T-cell (primary cell): ENCODE results near the gene WFIKKN2. TPM values are rescaled to one million over a fixed set of nuclear protein-coding genes. Genes with fewer than 3 reads are reported as not detected.
"Not testable (repeated sequence)": the region's sequence is repeated elsewhere in the genome, so short reads cannot be mapped to it uniquely, and the experiment has no call there.

ENCODE experiments used
- ATAC-seq, 4 experiments: fragments of 200-7000 bp in 3 of 4; fragments of 150-1000 bp in 1 of 4; cut with Tn5 transposase; replicated peaks in 1 of 4; 1 replicate in 3 of 4; 2 replicates in 1 of 4; pipeline ENCODE4 v1.10.0; 2021; ENCODE audit warnings: moderate library complexity in 3 of 4, mild to moderate bottlenecking in 2 of 4, moderate number of reproducible peaks in 1 of 4
- CTCF ChIA-PET, 2 donors: fragments of 300-600 bp; sonication (Branson Sonifier 250); formaldehyde crosslinking; loops; one replicate each; lab custom pipeline; 2022; ENCODE audit warnings: antibody characterized with exemption in 2 of 2; lab: Charles Lee
- POLR2A ChIA-PET, 2 donors: fragments of 300-600 bp; sonication (Branson Sonifier 250); formaldehyde crosslinking; loops; one replicate each; lab custom pipeline; 2022; ENCODE audit warnings: antibody characterized with exemption in 2 of 2; lab: Charles Lee
- DNase-seq, 35 experiments: peaks; one replicate each; pipeline versions ENCODE4 v3.0.0 to v3.0.0-alpha.2; 2013 to 2023
- H3K27ac ChIP-seq: one replicate; pipeline ENCODE4 v1.5.1; 2013; ENCODE audit warnings: low read length
- H3K27me3 ChIP-seq, 2 experiments: replicated peaks in 1 of 2; 1 replicate in 1 of 2; 2 replicates in 1 of 2; pipeline versions ENCODE4 v1.6.1 to v1.7.0; 2013; ENCODE audit warnings: low read length in 1 of 2, mixed read lengths in 1 of 2; ENCODE audit not compliant: control insufficient read depth in 2 of 2, insufficient read depth in 2 of 2; ENCODE audit errors: extremely low read depth in 1 of 2
- H3K36me3 ChIP-seq, 2 donors: 1 replicate in 1 of 2; 2 replicates in 1 of 2; pipeline versions ENCODE4 v1.6.1 to v1.7.0; 2013; ENCODE audit warnings: low read length in 1 of 2; ENCODE audit not compliant: control insufficient read depth in 2 of 2, insufficient read depth in 1 of 2; ENCODE audit errors: extremely low read depth in 1 of 2
- H3K4me1 ChIP-seq, 2 experiments: 1 replicate in 1 of 2; 2 replicates in 1 of 2; pipeline versions ENCODE4 v1.6.1 to v1.7.0; 2013; ENCODE audit warnings: low read length in 2 of 2, mixed read lengths in 1 of 2; ENCODE audit not compliant: insufficient read depth in 2 of 2, control insufficient read depth in 1 of 2; ENCODE audit errors: extremely low read depth in 1 of 2
- H3K4me3 ChIP-seq, 2 donors: 1 replicate in 1 of 2; 2 replicates in 1 of 2; pipeline versions ENCODE4 v1.5.1 to v1.7.0; 2013; ENCODE audit warnings: mild to moderate bottlenecking in 2 of 2, low read length in 1 of 2, moderate library complexity in 1 of 2; ENCODE audit not compliant: control insufficient read depth in 1 of 2; ENCODE audit errors: extremely low read depth in 1 of 2
- H3K9me3 ChIP-seq: 2 replicates; pipeline ENCODE4 v1.7.0; 2013
- H3K27ac Mint-ChIP-seq, 2 donors: one replicate each; pipeline ENCODE4 v1.8.0; 2020 to 2021; ENCODE audit warnings: mild to moderate bottlenecking in 2 of 2, mixed read lengths in 2 of 2
- H3K27me3 Mint-ChIP-seq, 2 donors: one replicate each; pipeline ENCODE4 v1.8.0; 2021 to 2022; ENCODE audit warnings: mixed read lengths in 2 of 2
- H3K36me3 Mint-ChIP-seq: one replicate; pipeline ENCODE4 v1.8.0; 2021; ENCODE audit warnings: mixed read lengths
- H3K4me1 Mint-ChIP-seq, 3 donors: one replicate each; pipeline ENCODE4 v1.8.0; 2020 to 2022; ENCODE audit warnings: mixed read lengths in 3 of 3, mild to moderate bottlenecking in 1 of 3
- H3K4me3 Mint-ChIP-seq, 3 donors: one replicate each; pipeline ENCODE4 v1.8.0; 2020 to 2022; ENCODE audit warnings: mild to moderate bottlenecking in 3 of 3, mixed read lengths in 3 of 3, moderate library complexity in 3 of 3
- H3K9me3 Mint-ChIP-seq, 3 donors: one replicate each; pipeline ENCODE4 v1.8.0; 2020 to 2022; ENCODE audit warnings: mixed read lengths in 3 of 3
- WGBS: methylation state at CpG from one replicate; pipeline ENCODE4 v1.1.5; 2013; ENCODE audit warnings: missing lambda C conversion rate; ENCODE audit not compliant: insufficient coverage; 5-methylcytosine and 5-hydroxymethylcytosine counted together
- total RNA-seq, 35 experiments: library from RNA in 6 of 35; stranded (reverse) in 6 of 35; fragments of 120-200 nt in 1 of 35; gene quantifications; one replicate each; pipeline versions ENCODE4 v1.2.1 to v1.2.4 and lab custom pipeline; 2013 to 2026

The WFIKKN2 gene
- total RNA-seq, 5 donors from 2014 or later (not counting 1 experiment from before 2014, with no cell fraction given): not detected

- H3K4me3 ChIP-seq, H3K27me3 Mint-ChIP-seq, H3K4me3 Mint-ChIP-seq, H3K36me3 Mint-ChIP-seq, H3K36me3 ChIP-seq, H3K9me3 ChIP-seq, ATAC-seq, H3K27me3 ChIP-seq, H3K27ac Mint-ChIP-seq, DNase-seq, H3K27ac ChIP-seq, H3K9me3 Mint-ChIP-seq: not testable (repeated sequence)
- WGBS: no CpG with 5 or more reads among the region's 9 CpGs
- ChIA-PET CTCF (interaction anchor here in 1 of 2 donors (0.6 kb wide), 1 partner anchor 94 kb away, joined by 4 read pairs; no protein-coding TSS in a partner anchor), POLR2A (interaction anchor here in 1 of 2 donors (0.5 kb wide), 1 partner anchor 149 kb away, joined by 5 read pairs; no protein-coding TSS in a partner anchor)
- H3K4me1 Mint-ChIP-seq: peaks cover 24 to 30% (median 27%) of the 10 kb centered on the region in 3 donors
- peaks cover 19% of the 10 kb centered on the region in 2 experiments for H3K4me1 ChIP-seq
These were observed 41.7 kb downstream of the WFIKKN2 start for GRCh38 chr17:50877042-50877441.

GRCh38 chr17:50877838-50878237 is 42.5 kb downstream of the WFIKKN2 start:
- no peak overlapping the region for H3K4me3 ChIP-seq
- no peaks in the 10 kb centered on the region for H3K36me3 ChIP-seq
- ATAC-seq (no peak), DNase-seq (no peak)
- H3K27me3 ChIP-seq: no peaks in the 10 kb centered on the region
- Mint-ChIP-seq H3K4me1 (peaks cover 17 to 26% (median 23%) of the 10 kb centered on the region in 3 donors), H3K36me3 (no peaks in the 10 kb centered on the region), H3K4me3 (no peak overlapping the region), H3K9me3 (no peaks in the 10 kb centered on the region), H3K27ac (no peak overlapping the region), H3K27me3 (no peaks in the 10 kb centered on the region)
- no peak overlapping the region for H3K27ac ChIP-seq
- WGBS: no CpG with 5 or more reads among the region's 1 CpG
- ChIA-PET CTCF (no interaction called here), POLR2A (interaction anchor here in 1 of 2 donors (0.8 kb wide), 1 partner anchor 12 kb away, joined by 3 read pairs; the partner anchor contains the start of gene TOB1)
- H3K9me3 ChIP-seq: no peaks in the 10 kb centered on the region
- H3K4me1 ChIP-seq: peaks cover 11 to 12% of the 10 kb centered on the region in 2 experiments

- Mint-ChIP-seq H3K9me3 (no peaks in the 10 kb centered on the region), H3K4me3 (no peak overlapping the region), H3K27me3 (no peaks in the 10 kb centered on the region), H3K4me1 (peaks cover 10 to 22% (median 15%) of the 10 kb centered on the region in 3 donors), H3K36me3 (no peaks in the 10 kb centered on the region), H3K27ac (no peak overlapping the region)
- Histone ChIP-seq H3K9me3 (no peaks in the 10 kb centered on the region), H3K36me3 (no peaks in the 10 kb centered on the region), H3K4me1 (peaks cover 6 to 8% of the 10 kb centered on the region in 2 experiments), H3K27ac (no peak overlapping the region), H3K4me3 (no peak overlapping the region), H3K27me3 (no peaks in the 10 kb centered on the region)
- no peak for DNase-seq
- ChIA-PET CTCF (interaction anchor here in 1 of 2 donors (0.8 kb wide), 2 partner anchors 27 to 52 kb away, joined by 3 read pairs; no protein-coding TSS in a partner anchor), POLR2A (no interaction called here)
- ATAC-seq: no peak
- WGBS: 85% methylated on average over 4 of the region's 5 CpGs
These were observed 43.7 kb downstream of the WFIKKN2 start for GRCh38 chr17:50879086-50879485.

GRCh38 chr17:50881182-50881581 is 45.8 kb downstream of the WFIKKN2 start:
- H3K4me3 Mint-ChIP-seq: no peak overlapping the region
- WGBS: no CpG with 5 or more reads among the region's 2 CpGs

GRCh38 chr17:50882851-50883250 is 47.5 kb downstream of the WFIKKN2 start:
- H3K4me1 ChIP-seq: peaks cover 21 to 27% of the 10 kb centered on the region in 2 experiments
- Mint-ChIP-seq H3K9me3 (no peaks in the 10 kb centered on the region), H3K36me3 (no peaks in the 10 kb centered on the region), H3K27me3 (no peaks in the 10 kb centered on the region), H3K4me1 (peaks cover 24 to 42% (median 26%) of the 10 kb centered on the region in 3 donors), H3K27ac (no peak overlapping the region), H3K4me3 (no peak overlapping the region)
- CTCF ChIA-PET: no interaction called here
- no peak overlapping the region for H3K27ac ChIP-seq
- POLR2A ChIA-PET: no interaction called here
- ATAC-seq: no peak
- H3K4me3 ChIP-seq: no peak overlapping the region
- no peaks in the 10 kb centered on the region for H3K9me3 ChIP-seq
- no peaks in the 10 kb centered on the region for H3K36me3 ChIP-seq
- WGBS: 100% methylated on average over 2 of the region's 7 CpGs
- no peak for DNase-seq
- no peaks in the 10 kb centered on the region for H3K27me3 ChIP-seq

More at GRCh38 chr17:50881182-50881581, 45.8 kb downstream of the WFIKKN2 start:
- Histone ChIP-seq H3K27me3 (no peaks in the 10 kb centered on the region), H3K4me3 (no peak overlapping the region), H3K36me3 (no peaks in the 10 kb centered on the region), H3K4me1 (peaks cover 8 to 13% of the 10 kb centered on the region in 2 experiments), H3K27ac (no peak overlapping the region), H3K9me3 (no peaks in the 10 kb centered on the region)
- Mint-ChIP-seq H3K27ac (no peak overlapping the region), H3K36me3 (no peaks in the 10 kb centered on the region), H3K4me1 (peaks cover 13 to 26% (median 14%) of the 10 kb centered on the region in 3 donors), H3K27me3 (no peaks in the 10 kb centered on the region), H3K9me3 (no peaks in the 10 kb centered on the region)
- DNase-seq (no peak), ATAC-seq (peak in 1 of 4 experiments; percentile 33)
- ChIA-PET CTCF (no interaction called here), POLR2A (no interaction called here)

- Histone ChIP-seq H3K4me1 (peaks cover 22 to 33% of the 10 kb centered on the region in 2 experiments), H3K4me3 (no peak overlapping the region), H3K27me3 (peaks cover 0 to 4% of the 10 kb centered on the region in 2 experiments), H3K27ac (no peak overlapping the region), H3K9me3 (no peaks in the 10 kb centered on the region), H3K36me3 (no peaks in the 10 kb centered on the region)
- no peaks in the 10 kb centered on the region for H3K36me3 Mint-ChIP-seq
- no peak overlapping the region for H3K4me3 Mint-ChIP-seq
- ChIA-PET CTCF (no interaction called here), POLR2A (no interaction called here)
- H3K27ac Mint-ChIP-seq: peak overlapping the region; percentile 68 to 84
- WGBS: 67% methylated on average over 4 of the region's 5 CpGs
- H3K27me3 Mint-ChIP-seq: no peaks in the 10 kb centered on the region
- peak in 1 of 35 experiments; percentile 8 for DNase-seq
- H3K4me1 Mint-ChIP-seq: peaks cover 28 to 47% (median 30%) of the 10 kb centered on the region in 3 donors
- H3K9me3 Mint-ChIP-seq: no peaks in the 10 kb centered on the region
- ATAC-seq: peak in 1 of 4 experiments; percentile 32
These were observed 48.6 kb downstream of the WFIKKN2 start for GRCh38 chr17:50883850-50884438.
